Aorta (tissue), 5 donors: ENCODE data around the gene TDRD12. TPM values are rescaled to one million over a fixed set of nuclear protein-coding genes. Genes with fewer than 3 reads are reported as not detected.

Source experiments
- ATAC-seq: fragments of 200-7000 bp; cut with Tn5 transposase; one replicate; pipeline ENCODE4 v1.9.1; 2022; ENCODE audit warnings: moderate library complexity; ENCODE audit not compliant: low FRiP score
- DNase-seq, 2 donors: peaks; one replicate each; pipeline ENCODE4 v3.0.0-alpha.2; 2020
- H3K27ac ChIP-seq, 2 donors: one replicate each; pipeline ENCODE4 v1.5.1; 2013; ENCODE audit warnings: low read length in 2 of 2, mild to moderate bottlenecking in 2 of 2, moderate library complexity in 2 of 2, control low read depth in 1 of 2, inconsistent platforms in 1 of 2, low read depth in 1 of 2
- H3K27me3 ChIP-seq, 2 donors: one replicate each; pipeline ENCODE4 v1.6.1; 2013; ENCODE audit warnings: control low read depth in 1 of 2, low read length in 1 of 2, mild to moderate bottlenecking in 1 of 2, moderate library complexity in 1 of 2; ENCODE audit not compliant: insufficient read depth in 2 of 2, control insufficient read depth in 1 of 2
- H3K36me3 ChIP-seq, 2 donors: one replicate each; pipeline ENCODE4 v1.6.1; 2013; ENCODE audit warnings: control low read depth in 1 of 2, low read length in 1 of 2, mild to moderate bottlenecking in 1 of 2; ENCODE audit not compliant: insufficient read depth in 2 of 2, control insufficient read depth in 1 of 2
- H3K4me1 ChIP-seq, 2 donors: one replicate each; pipeline ENCODE4 v1.6.1; 2013; ENCODE audit warnings: low read length in 2 of 2, control low read depth in 1 of 2, mild to moderate bottlenecking in 1 of 2, moderate library complexity in 1 of 2; ENCODE audit not compliant: insufficient read depth in 2 of 2, control insufficient read depth in 1 of 2
- H3K4me3 ChIP-seq, 2 donors: one replicate each; pipeline ENCODE4 v1.5.1; 2013; ENCODE audit warnings: low read length in 2 of 2, control low read depth in 1 of 2, mild to moderate bottlenecking in 1 of 2
- H3K9me3 ChIP-seq: one replicate; pipeline ENCODE4 v1.6.1; 2013; ENCODE audit warnings: mild to moderate bottlenecking, low read length; ENCODE audit not compliant: control insufficient read depth
- WGBS, 2 donors: extraction: QIAGEN DNeasy Blood & Tissue Kit; methylation state at CpG; one replicate each; pipeline ENCODE4 v1.1.7; 2013; 5-methylcytosine and 5-hydroxymethylcytosine counted together
- intact Hi-C, 2 donors: fragments of 100-400 bp; cut with DNase I; formaldehyde crosslinking; loops; one replicate each; pipeline versions ENCODE4 v1.14.2 to v1.15.0; 2022
- polyA plus RNA-seq, 2 donors: library from polyadenylated mRNA; stranded (reverse); fragments of 200-250 nt; gene quantifications; one replicate each; pipeline ENCODE4 v1.2.3, GENCODE V29; 2013
- total RNA-seq, 2 donors: library from RNA; stranded (reverse); fragmentation: NEBNext Ultra II Directional; extraction: Animal tissue kit (Norgen Biotek cat#: 25700); gene quantifications; one replicate each; pipeline ENCODE4 v1.2.1, GENCODE V29; 2021
- donor health status: healthy with polysubstance abuse.
- donor health status: Bipolar disorder and iron deficiency.
- donor health status: DM: no; HTN: no; CAD: no.
- donor health status: DM: no; HTN: no; CAD: no.
- donor health status: DM: yes; HTN: yes; CAD: no.

TDRD12 gene
- total and polyA plus RNA-seq, 4 donors: 0.03 to 0.18 TPM; not detected in 2

DNA sequence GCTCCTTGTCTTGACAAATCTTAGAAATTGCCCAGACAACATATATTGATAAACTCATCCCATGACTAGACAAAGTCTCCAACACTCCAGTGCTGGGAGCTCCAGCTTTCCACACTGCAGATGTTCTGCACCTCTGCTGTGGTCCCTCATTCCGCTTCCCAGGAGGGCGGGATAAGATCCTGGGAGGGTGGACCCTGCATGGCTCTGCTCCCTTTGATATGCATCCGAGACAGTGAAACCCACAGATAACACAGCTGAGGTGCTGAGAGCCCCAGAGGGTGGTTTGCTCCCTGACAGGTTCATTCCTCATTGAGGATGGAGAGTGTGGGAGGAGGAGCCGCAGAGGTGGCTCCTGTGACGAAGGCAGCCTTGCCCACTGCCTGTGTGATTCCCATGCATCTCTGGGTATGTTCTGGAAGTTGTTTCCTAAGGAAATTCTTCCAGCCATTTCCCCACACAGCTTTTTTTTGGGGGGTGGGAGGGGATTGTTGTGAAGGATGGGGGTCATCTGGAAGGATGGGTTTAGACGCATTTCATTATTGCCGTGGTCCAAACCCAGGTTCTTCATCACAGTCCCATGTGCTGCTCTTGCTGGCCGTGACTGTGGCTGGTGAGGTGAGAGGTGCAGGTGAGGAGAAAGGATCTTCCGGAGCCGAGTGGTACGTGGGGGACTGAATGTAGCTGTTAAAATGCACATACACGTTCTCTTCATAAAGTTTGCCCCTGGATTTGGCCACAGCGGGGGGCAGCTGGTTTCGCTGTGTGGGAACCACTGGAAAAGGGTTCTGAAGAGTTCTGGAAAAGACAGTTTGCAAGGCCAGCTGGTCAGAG, 103.6 kb downstream of the TDRD12 start:
- WGBS, 2 donors: 73 to 82% methylated on average over 14 of the region's 14 CpGs
- no peak for ATAC-seq
- DNase-seq: no peak
- Histone ChIP-seq H3K27ac (no peak overlapping the region), H3K4me3 (no peak overlapping the region), H3K27me3 (no peaks in the 10 kb centered on the region), H3K36me3 (no peaks in the 10 kb centered on the region), H3K9me3 (no peaks in the 10 kb centered on the region), H3K4me1 (no peaks in the 10 kb centered on the region)
- intact Hi-C loops: no loop called here

DNA sequence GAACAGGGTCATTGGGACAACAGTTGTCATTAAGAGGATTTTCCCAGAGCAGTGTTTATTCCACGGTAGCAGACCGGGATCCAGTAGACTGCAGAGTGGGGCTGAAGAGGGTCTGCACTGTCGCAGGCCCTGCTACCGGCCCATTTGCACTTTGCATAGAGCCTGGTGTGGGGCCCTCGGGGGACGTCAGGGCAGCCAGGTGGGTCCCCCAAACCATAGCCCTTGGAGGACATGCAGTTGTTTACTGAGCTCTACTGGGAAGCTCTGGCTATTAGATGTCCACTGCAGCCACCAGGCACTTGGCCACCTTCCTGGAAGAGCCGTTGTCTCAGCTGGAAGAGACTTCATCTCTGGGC, 104.2 kb downstream of the TDRD12 start:
- Histone ChIP-seq H3K27ac (no peak overlapping the region), H3K36me3 (no peaks in the 10 kb centered on the region), H3K9me3 (no peaks in the 10 kb centered on the region), H3K27me3 (no peaks in the 10 kb centered on the region), H3K4me3 (no peak overlapping the region), H3K4me1 (no peaks in the 10 kb centered on the region)
- ATAC-seq: no peak
- no peak for DNase-seq
- intact Hi-C loops: no loop called here
- 87% methylated on average over 7 of the region's 7 CpGs for WGBS, 2 donors

DNA sequence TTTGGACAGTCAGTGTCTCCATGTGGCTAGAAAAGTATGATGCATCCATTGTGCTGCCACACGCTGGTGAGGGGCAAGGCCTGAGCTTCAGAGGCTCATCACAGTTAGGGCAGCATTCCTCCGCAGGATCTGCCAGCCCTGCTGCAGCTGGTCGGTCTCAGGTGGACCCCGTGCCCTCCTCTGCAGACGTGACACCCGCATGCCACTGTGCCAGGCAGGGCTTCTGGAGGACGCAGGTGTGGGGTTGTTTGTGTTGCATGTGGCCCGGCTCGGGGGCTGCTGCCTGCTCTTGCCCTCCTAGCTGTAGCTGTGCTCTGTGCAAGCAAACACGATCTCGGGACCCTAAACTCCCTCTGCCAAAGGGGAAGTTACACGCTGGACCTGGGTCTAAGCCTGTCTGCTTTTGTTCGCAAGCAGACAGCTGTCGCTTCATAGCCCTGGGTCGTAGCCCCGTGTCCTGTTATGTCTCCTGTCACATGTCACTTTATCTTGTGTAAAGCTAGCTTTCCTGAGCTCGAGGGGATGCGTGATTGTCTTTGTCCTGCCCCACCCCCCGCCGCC, 104.7 kb downstream of the TDRD12 start:
- no peaks in the 10 kb centered on the region for H3K36me3 ChIP-seq
- DNase-seq (no peak), ATAC-seq (no peak)
- H3K27me3 ChIP-seq: no peaks in the 10 kb centered on the region
- intact Hi-C loops: no loop called here
- H3K4me1 ChIP-seq: no peaks in the 10 kb centered on the region
- no peak overlapping the region for H3K27ac ChIP-seq
- no peak overlapping the region for H3K4me3 ChIP-seq
- H3K9me3 ChIP-seq: no peaks in the 10 kb centered on the region
- WGBS, 2 donors: 40 to 45% methylated on average over 20 of the region's 20 CpGs

DNA sequence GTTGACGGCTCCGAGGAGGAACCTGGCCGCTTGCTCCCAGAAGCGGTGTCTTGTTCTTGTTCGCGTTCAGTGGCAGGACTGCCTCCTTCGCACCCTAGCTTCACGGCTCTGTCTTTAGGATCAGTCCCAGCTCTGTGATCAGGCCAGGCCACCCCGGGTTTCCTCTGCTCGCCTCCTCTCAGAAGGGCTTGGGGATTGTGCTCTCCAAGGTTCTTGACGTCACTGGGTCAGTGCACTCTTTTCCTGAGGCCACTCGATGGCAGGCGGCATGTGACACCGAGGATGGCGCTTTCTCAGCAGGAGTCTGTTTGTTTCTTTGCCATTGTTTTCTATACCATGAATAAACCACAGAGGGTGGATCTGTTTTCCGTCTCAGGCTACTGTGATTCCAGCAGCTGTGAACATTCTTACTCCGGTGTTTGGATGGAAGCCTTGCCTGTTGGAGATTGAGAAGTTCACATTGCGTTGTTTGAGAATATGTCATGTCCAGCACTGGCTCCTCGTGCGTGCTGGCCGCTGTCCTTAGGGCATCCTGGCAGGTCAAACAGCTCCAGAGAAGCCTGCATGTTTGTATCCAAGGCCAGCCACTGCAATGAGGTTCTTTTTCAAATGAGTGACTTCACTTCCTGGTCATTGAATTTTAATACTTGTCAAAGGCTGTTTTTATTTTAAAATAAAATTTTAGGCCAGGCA, 105.5 kb downstream of the TDRD12 start:
- no peak overlapping the region for H3K27ac ChIP-seq
- H3K4me1 ChIP-seq: no peaks in the 10 kb centered on the region
- WGBS, 2 donors: 31 to 38% methylated on average over 21 of the region's 21 CpGs
- no peak for DNase-seq
- no peaks in the 10 kb centered on the region for H3K9me3 ChIP-seq
- H3K4me3 ChIP-seq: no peak overlapping the region
- H3K27me3 ChIP-seq: no peaks in the 10 kb centered on the region
- intact Hi-C loops: no loop called here
- no peak for ATAC-seq
- H3K36me3 ChIP-seq: no peaks in the 10 kb centered on the region

DNA sequence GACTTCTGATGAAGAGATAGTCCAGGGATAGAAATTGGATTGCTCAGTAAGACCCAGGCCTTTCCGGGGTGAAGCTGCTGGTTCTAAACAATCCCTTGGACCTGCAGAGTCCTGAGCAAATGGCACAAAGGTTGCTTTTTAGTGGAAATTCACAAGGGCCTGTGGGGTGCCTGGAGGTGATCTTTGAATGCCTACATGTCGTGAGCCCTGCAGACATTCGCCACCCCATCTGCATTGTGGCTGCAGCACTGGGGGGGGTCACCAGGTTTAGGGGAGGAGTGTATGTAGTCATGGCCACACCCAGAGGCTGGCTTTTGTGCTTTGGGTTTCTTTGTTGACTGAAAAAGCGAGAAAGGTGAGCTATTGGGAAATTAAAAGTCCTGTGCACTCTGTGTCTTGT, 108.6 kb downstream of the TDRD12 start:
- no peak for ATAC-seq
- no peak for DNase-seq
- 84 to 88% methylated on average over 4 of the region's 4 CpGs for WGBS, 2 donors
- Histone ChIP-seq H3K27ac (no peak overlapping the region), H3K4me3 (no peak overlapping the region), H3K27me3 (no peaks in the 10 kb centered on the region), H3K9me3 (no peaks in the 10 kb centered on the region), H3K4me1 (no peaks in the 10 kb centered on the region), H3K36me3 (peaks cover 0 to 2% of the 10 kb centered on the region in 2 donors)
- intact Hi-C loops: no loop called here

DNA sequence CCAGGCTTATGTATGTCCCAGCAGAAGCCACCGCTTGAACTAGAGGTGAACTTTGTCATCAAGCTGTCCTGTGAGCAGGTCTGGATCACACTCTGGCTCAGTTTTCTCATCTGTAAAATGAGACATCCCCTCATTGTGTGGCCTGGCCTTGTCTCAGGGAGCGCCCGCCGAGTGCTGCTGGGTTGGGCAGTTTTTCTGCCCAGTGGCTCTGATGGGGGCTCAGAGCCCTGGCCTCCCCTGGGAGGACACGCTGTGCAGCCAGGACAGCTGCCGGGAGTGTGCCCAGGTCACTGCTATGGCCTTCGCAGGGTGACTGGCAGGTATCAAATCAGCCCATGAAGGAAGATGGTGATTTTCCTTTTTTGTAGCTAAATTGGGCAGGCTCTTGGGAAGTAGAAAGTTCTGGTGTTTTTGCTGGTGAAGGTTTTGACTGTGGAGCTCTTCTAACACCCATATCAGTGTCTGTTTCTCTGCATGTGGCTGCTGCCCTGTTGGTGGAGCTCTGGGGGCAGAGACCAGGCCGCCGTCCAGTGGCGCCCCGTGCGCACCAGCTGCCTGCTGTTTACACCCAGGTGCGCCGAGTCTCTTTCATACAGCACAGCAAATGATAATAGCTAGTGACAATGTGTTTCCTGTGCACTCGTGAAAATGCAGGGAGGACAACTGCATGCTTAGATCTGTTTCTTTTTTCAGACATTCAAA, 109.2 kb downstream of the TDRD12 start:
- Histone ChIP-seq H3K4me1 (no peaks in the 10 kb centered on the region), H3K4me3 (no peak overlapping the region), H3K27ac (no peak overlapping the region), H3K36me3 (peaks cover 0 to 2% of the 10 kb centered on the region in 2 donors), H3K9me3 (no peaks in the 10 kb centered on the region), H3K27me3 (no peaks in the 10 kb centered on the region)
- DNase-seq (no peak), ATAC-seq (no peak)
- WGBS, 2 donors: 90% methylated on average over 15 of the region's 15 CpGs
- intact Hi-C loops: no loop called here

DNA sequence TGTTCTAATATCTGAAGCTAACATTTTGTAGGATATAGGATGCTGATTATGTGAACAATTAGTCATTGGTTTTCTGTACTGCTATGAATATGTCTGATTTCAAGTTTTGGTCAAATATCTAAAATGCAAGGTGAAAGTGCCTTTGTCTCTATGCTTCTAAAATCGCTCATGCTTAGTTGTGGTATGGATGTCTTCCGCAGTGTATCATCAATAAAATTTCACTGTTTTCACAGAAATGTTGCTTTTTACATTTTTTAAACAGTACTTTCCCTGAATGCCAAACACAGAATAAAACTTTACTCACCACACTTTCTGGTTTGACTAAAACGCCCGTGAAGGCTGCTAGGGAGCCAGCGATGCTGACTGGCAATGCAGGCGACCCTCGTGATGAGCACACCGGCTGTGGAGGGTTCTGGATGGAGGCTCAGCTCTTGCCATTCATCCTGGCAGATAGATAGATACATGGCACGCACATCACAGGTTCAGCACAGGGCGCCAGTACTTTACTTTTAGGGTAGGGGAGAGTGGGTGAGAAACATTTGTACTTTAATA, 109.9 kb downstream of the TDRD12 start:
- Histone ChIP-seq H3K36me3 (peaks cover 0 to 2% of the 10 kb centered on the region in 2 donors), H3K9me3 (no peaks in the 10 kb centered on the region), H3K27me3 (no peaks in the 10 kb centered on the region), H3K4me3 (no peak overlapping the region), H3K4me1 (no peaks in the 10 kb centered on the region), H3K27ac (no peak overlapping the region)
- no peak for ATAC-seq
- 86 to 89% methylated on average over 10 of the region's 10 CpGs for WGBS, 2 donors
- no peak for DNase-seq
- intact Hi-C loops: no loop called here

DNA sequence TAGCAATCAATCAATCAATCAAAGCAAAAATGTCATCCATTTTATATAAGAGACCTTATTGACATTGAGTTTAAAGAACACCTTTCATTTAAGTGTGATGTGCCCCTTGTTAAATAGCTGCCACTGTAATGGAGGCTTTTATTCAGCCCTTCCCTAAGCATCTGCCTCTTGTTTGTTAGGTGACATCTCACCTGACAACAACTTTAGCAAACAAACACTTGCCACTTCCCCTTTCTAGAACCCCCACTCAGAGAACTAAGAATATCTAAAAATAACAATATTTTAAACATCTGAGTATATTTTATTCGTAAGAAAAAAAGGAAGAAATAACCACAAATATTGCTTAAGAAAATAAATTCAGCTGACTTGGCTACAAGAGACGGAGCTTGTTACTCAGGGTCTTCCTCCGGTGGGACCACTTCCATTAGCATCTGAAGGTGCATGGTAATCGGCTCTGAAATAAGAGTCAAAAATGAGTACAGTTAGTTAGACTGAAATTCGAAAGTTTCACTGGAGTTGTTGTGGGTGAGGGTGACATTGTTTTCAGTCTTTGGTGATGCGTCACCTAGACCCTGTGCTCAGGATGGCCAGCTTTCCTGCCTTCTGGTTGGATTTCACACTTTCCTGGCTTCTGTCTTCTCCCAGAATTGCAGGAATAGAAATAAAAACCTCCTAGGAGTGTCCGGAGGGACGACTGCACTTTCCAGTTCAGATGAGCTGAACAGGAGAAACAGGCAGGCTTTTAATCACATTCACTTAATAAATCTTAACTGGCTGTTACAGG, 110.9 kb downstream of the TDRD12 start:
- Histone ChIP-seq H3K27me3 (no peaks in the 10 kb centered on the region), H3K36me3 (peaks cover 0 to 2% of the 10 kb centered on the region in 2 donors), H3K9me3 (no peaks in the 10 kb centered on the region), H3K4me1 (no peaks in the 10 kb centered on the region), H3K27ac (no peak overlapping the region), H3K4me3 (no peak overlapping the region)
- intact Hi-C loops: no loop called here
- no peak for ATAC-seq
- WGBS, 2 donors: 82 to 86% methylated on average over 8 of the region's 8 CpGs
- no peak for DNase-seq
